KOPT-K1 (cell line): Measurements from ENCODE around the gene C2orf72.

ENCODE experiments used
- H3K27ac ChIP-seq: fragments of 200-600 bp; sonication (generic); 2 replicates; pipeline ENCODE4 v1.5.1; 2016; ENCODE audit warnings: antibody characterized with exemption, mild to moderate bottlenecking, low read depth, low read length; ENCODE audit not compliant: poor library complexity, severe bottlenecking
- H3K36me3 ChIP-seq: fragments of 200-600 bp; sonication (generic); 2 replicates; pipeline ENCODE4 v1.5.1; 2017; ENCODE audit warnings: antibody characterized with exemption, mild to moderate bottlenecking, low read length, moderate library complexity; ENCODE audit not compliant: insufficient read depth
- H3K9me3 ChIP-seq: fragments of 200-600 bp; sonication (generic); 2 replicates; pipeline ENCODE4 v1.5.1; 2017; ENCODE audit warnings: antibody characterized with exemption, low read length, mild to moderate bottlenecking; ENCODE audit not compliant: insufficient read depth, poor library complexity, severe bottlenecking

Gene C2orf72

DNA sequence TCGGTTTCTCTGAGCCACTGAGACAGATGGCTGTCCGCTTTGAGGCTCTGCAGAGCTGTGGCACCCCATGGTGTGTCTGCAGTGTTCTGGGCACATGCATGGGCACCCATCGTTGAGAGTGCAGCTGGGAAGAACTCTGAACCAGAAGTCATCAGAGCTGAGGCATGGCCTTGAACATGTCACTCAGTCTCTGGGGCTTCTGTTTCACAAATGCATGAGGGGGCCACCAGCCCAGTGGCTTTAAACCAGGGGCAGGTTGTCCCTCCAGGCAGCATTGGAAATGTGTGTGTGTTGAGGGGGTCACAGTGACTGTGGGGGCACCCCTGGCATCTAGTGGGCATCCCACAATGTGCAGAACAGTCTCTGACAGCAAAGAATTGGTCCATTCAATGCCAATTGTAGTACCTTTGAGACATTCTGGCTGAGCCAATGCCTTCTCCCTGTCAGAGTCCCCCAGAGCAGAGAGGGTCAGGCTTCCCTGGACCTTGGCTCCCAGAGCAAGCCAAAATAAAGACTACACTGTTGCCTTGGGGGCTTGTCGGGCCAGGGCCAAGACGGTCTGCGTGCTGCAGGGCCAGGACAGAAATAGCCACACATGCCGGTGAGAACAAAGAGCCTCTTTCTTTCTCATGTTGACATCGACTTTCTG lies 10.1 kb downstream of the C2orf72 start:
- H3K9me3 ChIP-seq: no peaks in the 10 kb centered on the region
- H3K27ac ChIP-seq: no peak overlapping the region
- no peaks in the 10 kb centered on the region for H3K36me3 ChIP-seq

DNA sequence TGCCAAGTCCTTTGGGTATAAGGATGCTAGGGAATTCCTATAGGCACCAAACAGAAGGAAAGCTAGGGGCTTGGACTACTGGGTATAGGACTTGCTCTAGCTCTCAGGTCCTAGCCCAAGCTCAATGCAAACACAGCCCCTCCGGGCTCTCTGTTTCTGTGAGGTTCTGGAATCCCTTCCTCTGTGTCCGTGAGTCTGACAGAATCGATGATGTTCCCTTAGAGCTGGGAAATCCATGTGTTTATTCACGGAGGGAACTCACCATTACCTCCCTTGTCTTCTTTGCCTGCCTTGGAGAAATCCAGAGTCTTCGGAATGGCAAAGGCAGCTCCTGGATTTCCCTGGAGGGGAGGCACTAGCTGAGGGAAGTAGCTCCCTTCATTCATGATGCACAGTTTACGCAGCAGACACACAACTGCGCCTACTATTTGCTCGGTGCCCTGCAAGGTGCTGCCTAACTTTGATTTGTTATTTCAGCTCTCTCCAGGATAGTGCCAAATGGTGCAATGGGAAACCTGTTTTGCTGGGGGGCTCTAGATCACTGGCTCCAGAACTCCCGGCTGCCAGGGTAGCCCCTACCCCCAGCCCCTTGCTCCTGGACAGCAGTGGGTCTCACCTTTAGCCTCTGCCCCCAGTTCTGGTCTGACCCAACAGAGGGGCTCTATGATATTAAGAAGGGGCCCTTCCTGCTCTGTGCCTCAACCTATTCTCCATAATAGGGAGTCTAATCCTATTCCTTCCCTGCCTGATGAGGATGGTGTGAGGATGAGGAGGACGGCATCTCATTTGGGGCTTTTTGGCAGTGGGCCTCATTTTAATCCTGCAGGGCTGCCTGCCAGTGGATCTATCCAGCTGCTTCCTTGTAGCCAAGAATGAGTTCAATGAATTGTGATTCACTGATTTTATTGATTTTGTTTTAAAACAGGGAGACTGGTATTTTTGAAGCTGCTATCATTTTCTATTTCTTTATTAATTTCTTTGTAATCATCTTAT lies 10.9 kb downstream of the C2orf72 start:
- Histone ChIP-seq H3K27ac (no peak overlapping the region), H3K9me3 (no peaks in the 10 kb centered on the region), H3K36me3 (no peaks in the 10 kb centered on the region)

DNA sequence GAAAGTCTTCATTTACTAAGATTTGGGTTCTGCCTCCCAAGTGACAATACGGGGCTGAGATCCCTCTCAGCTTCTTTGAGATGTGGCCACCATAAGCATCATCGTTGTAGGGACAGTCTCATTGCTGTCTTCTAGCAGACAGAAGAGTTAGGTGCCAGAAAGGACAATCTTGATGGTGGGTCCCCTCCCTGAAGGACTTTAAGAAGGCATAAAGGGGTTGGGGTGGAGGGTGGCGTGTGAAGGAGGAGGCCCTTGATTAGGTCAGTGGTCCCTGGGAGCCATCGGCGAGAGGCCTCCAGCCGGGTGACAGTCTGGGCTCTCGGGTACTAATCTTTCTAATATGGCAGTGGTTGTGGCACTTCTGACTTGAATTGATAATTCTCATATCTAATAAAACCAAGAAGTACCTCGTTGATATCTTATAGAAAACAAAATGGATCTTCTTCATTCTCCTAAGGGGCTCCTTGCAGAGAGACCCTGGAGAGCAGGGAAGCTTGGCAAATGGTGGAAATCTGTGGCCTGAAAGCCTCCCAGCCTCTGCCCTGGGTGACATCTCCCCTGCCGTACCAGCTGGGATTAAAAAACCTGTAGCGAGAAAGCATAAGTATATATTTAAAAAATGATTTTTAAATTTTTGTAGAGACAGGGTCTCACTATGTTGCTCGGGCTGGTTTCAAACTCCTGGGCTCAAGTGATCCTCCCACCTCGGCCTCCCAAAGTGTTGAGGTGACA lies 12.1 kb downstream of the C2orf72 start:
- no peaks in the 10 kb centered on the region for H3K36me3 ChIP-seq
- no peak overlapping the region for H3K27ac ChIP-seq

DNA sequence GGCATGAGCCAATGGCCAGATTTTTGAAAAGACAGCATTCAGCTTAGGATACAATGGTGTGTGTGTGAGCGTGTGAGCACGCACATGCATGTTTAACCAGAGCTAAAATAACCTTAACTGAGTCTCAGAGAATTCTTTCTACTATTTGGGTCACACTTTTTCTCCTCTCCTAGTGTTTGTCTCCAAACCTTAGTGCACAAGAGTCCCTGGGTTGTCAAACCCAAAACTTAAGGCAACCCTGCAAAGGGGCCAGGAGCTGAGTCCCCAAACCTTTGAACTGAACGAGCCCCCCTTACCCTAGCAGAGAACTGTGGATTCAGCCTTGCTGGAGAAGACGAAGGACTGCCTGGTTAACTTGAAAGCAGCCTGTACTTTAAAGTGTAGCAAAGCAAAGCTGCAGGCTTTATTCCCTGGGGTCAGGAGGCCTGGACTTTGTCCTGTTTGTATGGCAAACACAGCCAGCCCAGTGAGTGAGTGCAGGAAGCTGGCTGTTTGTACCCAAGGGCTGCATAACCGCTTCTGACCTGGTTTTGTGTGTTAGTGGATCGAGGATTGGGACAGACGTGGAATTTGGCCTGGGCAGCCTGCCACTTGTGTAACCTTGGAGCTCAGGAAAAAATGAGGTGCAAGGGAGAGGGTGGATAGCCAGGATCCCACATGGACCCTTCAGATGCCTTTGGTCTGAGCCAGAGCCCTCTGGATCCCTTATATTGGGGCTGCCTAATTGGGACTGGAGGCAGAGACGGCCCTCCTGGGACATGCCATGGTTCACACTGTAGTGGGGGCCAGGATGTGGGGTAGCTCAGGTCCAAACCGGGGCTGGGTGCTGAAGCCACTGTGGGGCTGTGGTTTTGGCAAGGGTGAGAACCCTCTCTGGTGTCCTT lies 12.9 kb downstream of the C2orf72 start:
- no peak overlapping the region for H3K27ac ChIP-seq
- H3K36me3 ChIP-seq: no peaks in the 10 kb centered on the region
- H3K9me3 ChIP-seq: no peaks in the 10 kb centered on the region

More for the DNA sequence above, 12.1 kb downstream of the C2orf72 start:
- no peaks in the 10 kb centered on the region for H3K9me3 ChIP-seq

DNA sequence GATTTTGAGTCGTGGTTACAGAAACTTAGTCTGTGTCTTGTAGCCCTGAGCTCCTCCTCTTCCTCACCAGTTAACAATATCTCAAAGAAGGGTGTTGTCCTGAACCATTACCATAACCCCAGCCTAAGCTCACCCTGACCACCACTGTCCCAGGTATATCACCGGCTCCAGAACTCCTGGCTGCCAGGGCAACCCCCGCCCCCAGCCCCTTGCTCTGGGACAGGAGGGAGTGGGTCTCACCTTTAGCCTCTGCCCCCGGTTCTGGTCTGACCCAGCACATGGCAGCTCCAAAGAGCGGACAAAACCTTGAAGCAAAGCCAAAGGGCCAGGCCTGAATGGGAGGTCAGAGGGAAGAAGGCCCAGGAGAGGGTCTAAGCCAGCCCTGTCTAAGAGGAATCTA lies 13.8 kb downstream of the C2orf72 start:
- Histone ChIP-seq H3K9me3 (no peaks in the 10 kb centered on the region), H3K36me3 (no peaks in the 10 kb centered on the region), H3K27ac (no peak overlapping the region)

DNA sequence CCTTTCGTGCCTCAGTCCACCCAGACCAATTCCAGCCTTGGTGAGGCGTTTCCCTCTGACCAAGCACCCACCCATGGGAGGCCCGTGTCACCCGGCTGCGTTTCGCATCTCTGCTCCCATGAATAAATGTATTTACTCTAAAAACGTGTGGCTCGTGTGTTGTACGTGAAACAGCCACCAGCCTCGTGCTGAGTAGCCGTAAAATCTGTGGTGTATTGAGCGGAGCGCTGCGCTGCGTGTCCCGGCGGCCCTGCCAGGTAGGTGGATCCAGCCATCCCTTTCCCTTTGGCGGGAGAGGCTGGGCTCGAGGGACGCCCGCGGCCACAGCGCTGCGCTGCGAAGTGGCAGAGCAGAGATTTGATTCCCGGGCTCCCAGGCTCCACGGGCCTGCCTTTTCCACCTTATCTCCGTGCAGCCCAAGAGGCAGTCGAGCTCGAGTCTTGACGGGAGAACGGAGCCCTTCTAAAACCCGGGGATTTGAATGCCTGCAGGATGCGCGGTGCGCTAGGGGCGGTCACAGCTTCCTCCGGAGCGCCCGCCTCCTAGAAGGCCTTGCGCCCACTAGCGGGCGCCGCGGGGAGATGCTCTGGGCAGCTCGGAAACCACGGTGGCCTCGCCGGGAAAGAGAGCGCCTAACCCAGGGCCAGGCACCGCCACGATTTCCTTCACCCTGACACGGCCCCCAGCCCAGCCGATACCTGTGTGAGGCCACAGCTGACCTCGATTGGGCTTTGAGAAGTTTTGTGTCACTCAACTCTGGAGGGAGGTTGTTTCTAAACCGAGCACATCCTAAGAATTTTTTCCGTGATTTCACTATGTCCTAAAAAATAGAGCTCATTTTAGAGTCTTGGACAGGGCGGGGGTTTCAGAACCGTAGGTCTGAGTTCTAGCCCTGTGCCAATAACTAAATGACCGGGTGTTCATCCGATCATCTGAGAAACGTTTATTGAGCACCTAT lies 15.4 kb downstream of the C2orf72 start:
- Histone ChIP-seq H3K27ac (peak overlapping the region; percentile 10), H3K9me3 (no peaks in the 10 kb centered on the region), H3K36me3 (no peaks in the 10 kb centered on the region)

DNA sequence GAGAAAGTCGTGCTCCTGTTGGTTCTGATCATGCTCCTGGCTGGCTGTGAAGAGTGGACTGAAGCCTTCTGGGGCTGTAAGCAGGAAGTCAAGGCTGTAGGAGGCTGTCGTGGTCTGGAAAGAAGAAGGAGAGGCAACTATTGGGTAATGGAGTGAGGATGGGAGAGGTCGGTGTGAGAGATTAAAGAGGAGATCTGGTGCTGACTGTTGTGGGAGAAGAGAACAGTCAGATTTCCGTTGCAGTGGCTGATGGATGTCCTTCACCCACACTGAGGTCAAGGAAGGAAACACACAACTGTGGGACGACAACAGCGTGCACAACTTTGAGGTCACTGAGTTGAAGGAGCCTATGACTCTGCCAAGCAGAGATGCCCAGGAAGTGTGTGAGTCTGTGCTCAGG lies 16.5 kb downstream of the C2orf72 start:
- Histone ChIP-seq H3K27ac (no peak overlapping the region), H3K9me3 (no peaks in the 10 kb centered on the region), H3K36me3 (no peaks in the 10 kb centered on the region)

DNA sequence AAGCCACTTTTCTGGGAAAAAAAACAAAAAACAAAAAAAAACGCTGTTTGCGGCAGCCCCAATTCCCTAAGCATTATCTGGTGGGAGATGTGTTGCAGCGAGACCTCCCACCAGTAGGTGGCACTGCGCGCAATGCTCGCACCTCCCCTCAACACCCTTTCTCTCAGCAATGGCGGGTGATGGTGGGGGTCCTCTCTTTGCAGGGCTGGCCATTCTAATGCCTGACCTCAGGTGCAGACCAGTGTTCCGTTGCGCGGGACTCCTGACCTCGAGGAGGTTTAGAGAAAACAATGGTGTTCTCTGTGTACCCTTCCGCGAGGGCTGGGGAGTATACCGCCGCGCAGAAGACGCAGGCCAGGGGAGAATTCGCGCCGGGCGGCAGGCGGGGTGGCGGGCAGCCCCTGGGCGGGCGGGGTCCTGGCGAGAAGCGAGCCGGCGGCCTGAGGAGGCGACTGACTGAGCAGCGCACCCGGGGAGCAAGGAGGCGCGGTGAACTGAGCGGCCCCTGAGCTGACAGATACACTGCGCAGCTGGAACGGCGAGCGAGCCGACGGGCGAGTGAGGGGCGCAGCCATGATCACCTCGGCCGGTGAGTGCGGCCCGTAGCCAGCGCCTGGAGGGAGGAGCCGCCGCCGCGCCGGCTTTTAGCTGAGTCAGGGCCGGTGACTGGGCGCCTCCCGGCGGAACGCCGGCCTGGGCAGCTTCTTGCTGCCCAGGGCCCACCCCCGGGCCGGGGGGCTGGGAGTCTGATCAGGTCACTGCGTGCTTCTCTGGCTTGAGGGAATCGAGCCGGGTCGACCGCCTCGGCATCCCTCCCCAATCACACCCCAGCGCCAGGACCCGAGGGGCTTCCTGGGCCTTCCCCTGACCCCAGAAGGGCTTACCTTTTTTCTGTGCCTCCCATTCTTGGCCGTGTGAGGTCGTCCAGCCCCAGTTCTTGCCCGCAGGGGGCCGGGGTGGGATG lies 19.4 kb downstream of the C2orf72 start, which contains the start of gene PSMD1:
Gene PSMD1, plus strand, starts transcription at position 415 of the 964 bp plus-strand sequence. Its CDS starts 159 bp downstream, at position 574.
- Histone ChIP-seq H3K9me3 (no peaks in the 10 kb centered on the region), H3K27ac (peak within 1 kb of the TSS; percentile 90), H3K36me3 (peaks cover 18% of the 10 kb centered on the region)

DNA sequence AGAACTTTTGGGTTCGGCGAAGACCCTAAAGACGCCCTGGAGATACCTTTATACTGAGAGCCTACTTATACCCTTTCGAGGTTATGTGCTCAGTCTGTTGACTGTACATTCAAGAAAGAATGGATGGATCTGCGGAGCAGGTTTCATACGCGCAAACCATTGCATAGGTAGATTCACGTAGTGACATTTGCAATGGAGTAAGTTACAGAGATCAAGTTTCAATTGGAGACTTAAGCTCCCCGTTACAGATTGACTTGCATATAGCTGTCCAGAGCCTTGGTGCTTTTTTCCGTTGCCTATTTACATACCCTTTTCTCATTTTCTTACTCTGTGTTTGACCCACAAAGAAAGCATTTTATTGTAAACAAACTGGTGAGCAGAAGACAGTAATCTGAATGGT lies 20.3 kb downstream of the C2orf72 start:
- H3K9me3 ChIP-seq: no peaks in the 10 kb centered on the region
- peaks cover 27% of the 10 kb centered on the region for H3K36me3 ChIP-seq
- peak overlapping the region; percentile 90 for H3K27ac ChIP-seq

DNA sequence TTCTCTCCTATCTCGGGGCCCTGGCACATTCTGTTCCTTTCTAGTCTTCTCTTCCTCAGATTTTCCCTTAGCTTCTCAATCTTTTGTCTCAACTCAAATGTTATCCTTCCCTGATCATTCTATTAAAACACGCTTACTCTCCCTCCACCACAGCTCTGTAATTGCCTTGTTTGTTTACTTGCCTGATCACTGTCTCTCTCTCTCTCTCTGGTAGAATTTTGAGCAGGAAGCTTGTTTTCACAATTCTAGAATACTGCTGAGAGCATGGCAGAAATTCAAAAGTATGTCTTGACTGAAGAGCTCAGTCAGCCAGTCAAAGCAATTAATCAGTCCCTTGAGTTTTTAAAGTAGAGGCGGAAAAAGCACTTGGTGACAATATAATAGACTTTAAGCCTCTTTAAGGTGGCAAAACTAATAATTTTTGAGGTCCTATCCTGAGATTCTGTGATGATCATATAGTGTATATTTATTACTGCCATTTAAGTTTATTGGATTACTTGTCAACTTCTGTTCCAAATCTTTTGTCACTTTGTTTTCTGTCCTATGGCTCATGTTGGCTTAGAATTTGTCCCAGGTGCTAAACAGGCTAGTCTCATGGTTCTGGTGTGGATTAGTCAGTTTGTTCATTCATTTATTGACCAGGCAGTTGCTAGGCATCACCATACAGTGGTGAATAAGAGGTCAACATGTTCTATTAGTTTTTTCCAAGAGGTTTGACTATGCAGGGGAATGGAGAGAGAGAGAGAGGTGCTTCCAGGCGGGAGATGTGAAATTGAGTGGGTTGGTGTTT lies 21.6 kb downstream of the C2orf72 start:
- no peaks in the 10 kb centered on the region for H3K9me3 ChIP-seq
- H3K27ac ChIP-seq: no peak overlapping the region
- H3K36me3 ChIP-seq: peaks cover 40% of the 10 kb centered on the region

DNA sequence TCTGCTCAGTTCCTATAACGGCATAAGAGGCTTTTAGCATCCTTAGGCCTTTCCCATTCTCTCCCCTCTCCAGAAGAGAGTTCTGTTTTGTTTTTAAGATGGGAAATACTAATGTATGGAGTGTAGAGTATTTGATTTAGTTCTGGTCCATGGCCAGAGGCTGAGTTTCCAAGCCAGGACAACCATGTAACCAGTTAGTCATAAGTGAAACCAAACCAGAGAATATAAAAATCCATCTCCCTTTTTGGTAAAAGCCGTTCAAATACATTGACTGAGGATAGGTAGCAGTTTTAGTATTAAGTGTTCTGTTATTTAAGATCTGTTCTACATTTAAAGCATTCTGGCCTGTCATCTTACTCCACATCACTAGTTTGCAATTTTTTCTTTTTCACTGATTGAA lies 22.4 kb downstream of the C2orf72 start:
- peaks cover 48% of the 10 kb centered on the region for H3K36me3 ChIP-seq
- no peak overlapping the region for H3K27ac ChIP-seq
- H3K9me3 ChIP-seq: no peaks in the 10 kb centered on the region

DNA sequence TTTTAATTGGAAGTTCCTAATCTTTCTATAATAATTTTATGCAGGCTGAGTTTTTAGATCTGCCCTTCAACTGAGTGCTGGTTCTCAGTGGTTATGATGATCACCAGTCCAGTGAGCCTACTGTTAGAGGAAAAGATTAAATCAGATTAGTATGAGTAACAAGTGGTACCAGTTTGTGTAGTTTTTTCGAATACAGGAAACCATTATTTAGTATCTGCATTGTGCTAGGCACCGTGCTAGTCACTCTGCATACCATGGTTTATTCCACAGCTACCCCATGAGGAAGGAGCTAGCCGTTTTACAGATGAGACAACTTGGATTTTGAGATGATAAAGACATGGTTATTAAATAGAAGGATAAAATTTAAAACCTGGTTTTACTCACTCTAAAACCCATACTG lies 25.5 kb downstream of the C2orf72 start:
- H3K9me3 ChIP-seq: no peaks in the 10 kb centered on the region
- H3K36me3 ChIP-seq: peaks cover 79% of the 10 kb centered on the region
- no peak overlapping the region for H3K27ac ChIP-seq
